Adrenal gland (tissue), 5 donors: Measurements from ENCODE around the gene S100A5.

Experiments
- CTCF ChIP-seq, 6 experiments: fragments of 450-650 bp in 4 of 6; fragments of 200-600 bp in 2 of 6; sonication (generic) in 1 of 6; IDR thresholded peaks; 1 replicate in 5 of 6; 2 replicates in 1 of 6; pipeline versions ENCODE4 v1.5.1 to v1.8.0; 2016 to 2021; ENCODE audit warnings: antibody characterized with exemption in 6 of 6, mild to moderate bottlenecking in 2 of 6, moderate library complexity in 1 of 6
- POLR2A ChIP-seq, 2 donors: fragments of 450-650 bp; IDR thresholded peaks; one replicate each; pipeline ENCODE4 v1.6.1; 2017; ENCODE audit warnings: antibody characterized with exemption in 2 of 2, mild to moderate bottlenecking in 2 of 2, moderate library complexity in 1 of 2
- donor health status: DM: no; HTN: no; CAD: no.

- TF ChIP-seq CTCF (IDR thresholded peaks at IDR 0.05), result no peak
- no peak for TF ChIP-seq POLR2A (IDR thresholded peaks at IDR 0.05)
Measured at GRCh38 chr1:153542956-153543711, 2.4 kb upstream of the S100A5 start.
